HG03060 (cell line): ENCODE measurements around the gene COL6A3.

Experiments used
- ATAC-seq: cut with Tn5 transposase; IDR thresholded peaks from one replicate; pipeline ENCODE4 v1.9.1; 2021; ENCODE audit warnings: low read depth, moderate number of reproducible peaks; ENCODE audit not compliant: unreplicated experiment

COL6A3 gene

GRCh38 chr2:237280229-237280628 is 133.7 kb downstream of the COL6A3 start:
- ATAC-seq = no peak

DNA sequence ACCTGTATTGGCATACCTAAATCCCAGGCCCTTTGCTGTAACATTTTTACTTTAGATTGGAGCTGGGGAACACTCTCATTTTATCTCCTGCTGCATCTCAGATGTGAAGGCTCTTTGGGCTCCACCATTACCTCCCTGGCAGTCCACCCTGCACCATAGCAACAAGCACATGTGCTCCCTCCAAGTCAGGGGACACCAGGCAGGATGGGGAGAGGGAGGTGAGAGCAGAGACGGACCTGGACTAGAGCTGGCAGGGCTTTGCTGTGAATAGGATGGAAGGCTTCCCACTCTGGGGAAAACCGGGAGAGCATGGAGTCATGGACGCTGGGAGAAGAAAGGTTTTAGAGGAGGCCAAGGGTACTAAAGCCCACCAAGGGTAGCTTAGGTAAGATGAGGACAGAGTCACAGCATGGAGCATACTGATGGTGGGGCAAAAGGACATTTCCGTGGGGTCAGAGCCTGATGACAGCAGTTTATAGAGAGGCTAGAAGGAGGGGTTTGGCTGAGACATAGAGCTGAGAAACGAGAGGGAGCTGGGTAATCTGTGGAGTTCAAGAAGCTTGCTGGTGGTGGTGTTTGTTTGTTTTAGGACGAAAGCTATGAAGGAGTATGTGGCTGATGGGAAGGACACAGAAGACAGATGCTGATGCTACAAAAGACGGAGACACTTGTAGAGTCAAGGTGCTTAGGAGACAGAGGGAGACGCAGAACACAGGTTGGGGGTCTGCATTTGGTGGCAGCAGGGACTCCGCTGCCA is 134.8 kb downstream of the COL6A3 start:
- ATAC-seq = no peak

DNA sequence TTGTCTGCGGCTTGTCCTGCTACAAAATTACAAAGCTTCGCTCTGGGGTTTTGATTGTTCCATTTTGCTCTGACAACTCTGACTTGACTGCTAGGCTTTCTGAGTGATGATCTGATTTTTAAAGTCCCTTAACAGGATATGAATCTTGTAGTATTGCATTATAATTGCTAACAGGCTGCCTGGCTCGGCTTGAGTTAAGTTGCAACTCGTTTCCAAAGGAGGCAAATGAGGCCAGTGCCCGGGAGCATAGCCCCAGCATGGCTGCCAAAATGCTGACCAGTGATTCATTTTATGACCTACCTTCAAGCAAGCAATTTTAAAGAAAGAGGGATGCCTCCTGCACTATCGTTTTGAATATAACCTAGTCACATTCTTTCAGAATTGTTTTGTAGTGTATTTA is 135.4 kb downstream of the COL6A3 start:
- no peak for ATAC-seq

DNA sequence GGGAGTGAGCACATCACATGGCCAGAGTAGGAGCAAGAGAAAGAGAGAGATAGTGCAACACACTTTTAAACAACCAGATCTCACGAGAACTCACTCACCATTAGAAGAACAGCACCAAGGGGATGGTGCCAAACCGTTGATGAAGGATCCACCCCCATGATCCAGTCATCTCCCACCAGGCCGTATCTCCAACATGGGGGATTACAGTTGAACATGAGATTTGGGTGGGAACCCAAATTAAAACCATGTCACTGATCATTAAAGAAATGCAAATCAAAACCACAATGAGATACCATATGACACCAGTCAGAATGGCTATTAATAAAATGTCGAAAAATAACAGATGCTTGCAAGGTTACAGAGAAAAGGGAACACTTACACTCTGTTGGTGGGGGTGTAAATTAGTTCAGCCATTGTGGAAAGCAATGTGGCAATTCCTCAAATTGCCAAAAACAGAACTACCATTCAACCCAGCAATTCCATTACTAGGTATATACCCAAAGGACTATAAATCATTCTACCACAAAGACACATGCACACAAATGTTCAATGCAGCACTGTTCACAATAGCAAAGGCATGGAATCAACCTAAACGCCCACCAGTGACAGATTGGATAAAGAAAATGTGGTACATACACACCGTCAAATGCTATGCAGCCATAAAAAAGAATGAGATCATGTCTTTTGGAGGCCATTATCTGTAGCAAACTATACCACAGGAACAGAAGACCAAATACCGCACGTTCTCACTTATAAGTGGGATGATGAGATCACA is 137.1 kb downstream of the COL6A3 start:
- no peak for ATAC-seq
